A549 (cell line): ENCODE data around the gene AQP6. TPM values are rescaled to one million over a fixed set of nuclear protein-coding genes. Genes with fewer than 3 reads are reported as not detected.

Experiments used
- ATAC-seq, 2 experiments: fragments of 200-7000 bp in 1 of 2; fragments of >200 bp in 1 of 2; cut with Nextera tagmentation in 1 of 2; cut with Tn5 transposase in 1 of 2; 3 replicates each; pipeline versions ENCODE4 v1.8.0 to v1.9.1; 2018 to 2020; ENCODE audit warnings: mild to moderate bottlenecking in 1 of 2, moderate library complexity in 1 of 2
- CTCF ChIA-PET: fragments of 300-600 bp; sonication (Branson Sonifier 250); formaldehyde crosslinking; extraction: SDS; loops from one replicate; lab custom pipeline; 2021; ENCODE audit warnings: antibody characterized with exemption, inconsistent platforms; lab: Yijun Ruan, JAX
- POLR2A ChIA-PET: fragments of 350-600 bp; formaldehyde crosslinking; extraction: SDS; loops from one replicate; lab custom pipeline; 2021; ENCODE audit warnings: antibody characterized with exemption, inconsistent platforms; lab: Yijun Ruan, JAX
- DNase-seq, 2 experiments: peaks; one replicate each; pipeline versions ENCODE4 v3.0.0 to v3.0.0-alpha.2; 2011 to 2016; ENCODE audit warnings: low read depth in 1 of 2, low spot score in 1 of 2
- FAIRE-seq: peaks from 2 replicates; lab custom pipeline; 2011; peaks lifted over from hg19 to GRCh38; lab: Jason Lieb, UNC
- H3K27ac ChIP-seq, 2 experiments: fragments of >200 bp; sonication (Bioruptor Twin); formaldehyde crosslinking; 3 replicates each; pipeline ENCODE4 v1.5.1; 2016 to 2017
- H3K4me1 ChIP-seq: fragments of >200 bp; sonication (Bioruptor Twin); formaldehyde crosslinking; 3 replicates; pipeline ENCODE4 v1.6.1; 2016
- H3K4me2 ChIP-seq: fragments of >200 bp; sonication (Bioruptor Twin); formaldehyde crosslinking; 3 replicates; pipeline ENCODE4 v1.6.1; 2016
- H3K4me3 ChIP-seq: fragments of >200 bp; sonication (Bioruptor Twin); formaldehyde crosslinking; 3 replicates; pipeline ENCODE4 v1.5.1; 2016
- H3K9me3 ChIP-seq: fragments of >200 bp; sonication (Bioruptor Twin); formaldehyde crosslinking; 3 replicates; pipeline ENCODE4 v1.6.1; 2016
- ATOH8 ChIP-seq: fragments of 250-450 bp; sonication (Bioruptor Pico); IDR thresholded peaks from 2 replicates; pipeline ENCODE4 v1.5.0; 2020; ENCODE audit warnings: low read depth, mild to moderate bottlenecking, moderate library complexity
- BCL3 ChIP-seq: fragments of >200 bp; sonication (Bioruptor Twin); formaldehyde crosslinking; IDR thresholded peaks from 3 replicates; pipeline ENCODE4 v1.6.1; 2016
- CTCF ChIP-seq: fragments of >200 bp; sonication (Bioruptor Twin); formaldehyde crosslinking; IDR thresholded peaks from 3 replicates; pipeline ENCODE4 v1.5.1; 2016
- EHF ChIP-seq: fragments of 250-450 bp; sonication (Bioruptor Pico); IDR thresholded peaks from 2 replicates; pipeline ENCODE4 v1.5.0; 2020; ENCODE audit warnings: mild to moderate bottlenecking
- EHMT2 ChIP-seq: fragments of 200-600 bp; sonication (generic); IDR thresholded peaks from 2 replicates; pipeline ENCODE4 v1.6.1; 2016; ENCODE audit warnings: antibody characterized with exemption, low read depth, mild to moderate bottlenecking, moderate library complexity
- EP300 ChIP-seq, 2 experiments: fragments of >200 bp; sonication (Bioruptor Twin); formaldehyde crosslinking; IDR thresholded peaks; 2 replicates in 1 of 2; 3 replicates in 1 of 2; pipeline ENCODE4 v1.6.1; 2016 to 2017
- ESRRA ChIP-seq: fragments of 150-350 bp; IDR thresholded peaks from 2 replicates; pipeline ENCODE4 v1.6.1; 2014; ENCODE audit warnings: mild to moderate bottlenecking, low read length, borderline replicate concordance
- FOSB ChIP-seq: fragments of 250-450 bp; sonication (Bioruptor Pico); IDR thresholded peaks from 2 replicates; pipeline ENCODE4 v1.5.0; 2020; ENCODE audit warnings: mild to moderate bottlenecking, moderate library complexity
- FOSL2 ChIP-seq, 2 experiments: fragments of 450-650 bp in 1 of 2; fragments of >200 bp in 1 of 2; sonication (Bioruptor Twin) in 1 of 2; formaldehyde crosslinking; IDR thresholded peaks; 2 replicates each; pipeline versions ENCODE4 v1.5.0 to v1.6.1; 2016 to 2020; ENCODE audit warnings: mild to moderate bottlenecking in 1 of 2, moderate library complexity in 1 of 2
- FOXS1 ChIP-seq: fragments of 250-450 bp; sonication (Bioruptor Pico); IDR thresholded peaks from 2 replicates; pipeline ENCODE4 v1.5.0; 2020; ENCODE audit warnings: mild to moderate bottlenecking, moderate library complexity
- HES2 ChIP-seq: fragments of >200 bp; sonication (Bioruptor Twin); formaldehyde crosslinking; IDR thresholded peaks from 2 replicates; pipeline ENCODE4 v1.6.1; 2016
- HOXB13 ChIP-seq: fragments of 250-450 bp; sonication (Bioruptor Pico); IDR thresholded peaks from 2 replicates; pipeline ENCODE4 v1.5.0; 2020; ENCODE audit warnings: low read depth, mild to moderate bottlenecking, moderate library complexity
- HOXB5 ChIP-seq: fragments of 250-450 bp; sonication (Bioruptor Pico); IDR thresholded peaks from 2 replicates; pipeline ENCODE4 v1.5.0; 2020; ENCODE audit warnings: mild to moderate bottlenecking, moderate library complexity
- KDM5A ChIP-seq: fragments of 200-600 bp; sonication (generic); IDR thresholded peaks from 2 replicates; pipeline ENCODE4 v1.6.1; 2016; ENCODE audit warnings: antibody characterized with exemption, mild to moderate bottlenecking
- MAZ ChIP-seq: fragments of 150-350 bp; IDR thresholded peaks from 2 replicates; pipeline ENCODE4 v1.6.1; 2014; ENCODE audit warnings: antibody characterized with exemption, low read depth, low read length, borderline replicate concordance
- NFE2L2 ChIP-seq: fragments of 150-350 bp; conservative IDR thresholded peaks from 2 replicates; pipeline ENCODE4 v1.6.1; 2014; ENCODE audit warnings: low read length
- POLR2AphosphoS2 ChIP-seq: conservative IDR thresholded peaks from 2 replicates; pipeline ENCODE4 v1.6.1; 2012; ENCODE audit warnings: low read length, improper control_type of control experiment, inconsistent platforms
- RCOR1 ChIP-seq: fragments of 150-350 bp; IDR thresholded peaks from 2 replicates; pipeline ENCODE4 v1.6.1; 2014; ENCODE audit warnings: antibody characterized with exemption, low read length, low read depth
- SMC3 ChIP-seq: fragments of >200 bp; sonication (Bioruptor Twin); formaldehyde crosslinking; IDR thresholded peaks from 3 replicates; pipeline ENCODE4 v1.6.1; 2018; ENCODE audit warnings: inconsistent platforms
- TP53 ChIP-seq: fragments of 250-450 bp; sonication (Bioruptor Pico); IDR thresholded peaks from 2 replicates; pipeline ENCODE4 v1.5.0; 2021; ENCODE audit warnings: mild to moderate bottlenecking, moderate library complexity
- ZFP36 ChIP-seq: fragments of 450-650 bp; IDR thresholded peaks from 2 replicates; pipeline ENCODE4 v1.6.1; 2014; ENCODE audit warnings: borderline replicate concordance; ENCODE audit not compliant: partially characterized antibody
- ZNF302 ChIP-seq: fragments of 250-450 bp; sonication (Bioruptor Pico); IDR thresholded peaks from 2 replicates; pipeline ENCODE4 v1.9.0; 2021; ENCODE audit warnings: inconsistent platforms, mild to moderate bottlenecking, moderate library complexity
- ZSCAN20 ChIP-seq: fragments of 250-450 bp; sonication (Bioruptor Pico); IDR thresholded peaks from 2 replicates; pipeline ENCODE4 v1.8.0; 2022; ENCODE audit warnings: mild to moderate bottlenecking, moderate library complexity
- WGBS: methylation state at CpG from one replicate; pipeline ENCODE4 v1.1.6; 2017; ENCODE audit errors: missing lambda C conversion rate; 5-methylcytosine and 5-hydroxymethylcytosine counted together
- polyA plus RNA-seq, 4 experiments: library from polyadenylated mRNA; depleted of rRNA in 3 of 4; stranded (reverse); fragments of >200 nt; fragmentation: RNase III in 1 of 4; extraction: RNeasy Plus Mini Kit Qiagen cat#74134 plus additional on column Dnase treatment in 1 of 4; gene quantifications; 2 replicates in 3 of 4; 3 replicates in 1 of 4; pipeline ENCODE4 v1.2.3, GENCODE V29; 2011 to 2017
- TF ChIP-seq, protein P1 (sequence below): IDR thresholded peaks from 2 replicates; pipeline ENCODE4 v1.6.1; 2012
- TF ChIP-seq, protein P2 (sequence below): IDR thresholded peaks from 2 replicates; pipeline ENCODE4 v1.6.1; 2012
- TF ChIP-seq, protein P3 (sequence below): IDR thresholded peaks from 2 replicates; pipeline ENCODE4 v1.6.1; 2012; ENCODE audit warnings: low read depth, borderline replicate concordance
- TF ChIP-seq, protein P4 (sequence below): fragments of 150-350 bp; IDR thresholded peaks from 2 replicates; pipeline ENCODE4 v1.6.1; 2014; ENCODE audit warnings: low read depth, mild to moderate bottlenecking, low read length

Gene AQP6
- polyA plus RNA-seq, 2 of the 4 experiments (the other 2 are of a cell fraction) = 0.05 TPM; not detected in 1

- Histone ChIP-seq H3K4me2 (peak overlapping the region; percentile 98), H3K4me3 (no peak overlapping the region), H3K9me3 (no peaks in the 10 kb centered on the region), H3K27ac (peak overlapping the region in 1 of 2 experiments; percentile 85; a peak in 3 of 6 replicates), H3K4me1 (peaks cover 16% of the 10 kb centered on the region)
- TF ChIP-seq, protein P1, sequence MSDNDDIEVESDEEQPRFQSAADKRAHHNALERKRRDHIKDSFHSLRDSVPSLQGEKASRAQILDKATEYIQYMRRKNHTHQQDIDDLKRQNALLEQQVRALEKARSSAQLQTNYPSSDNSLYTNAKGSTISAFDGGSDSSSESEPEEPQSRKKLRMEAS = no peak
- TF ChIP-seq ZFP36 (no peak), MAZ (no peak), FOXS1 (no peak), HES2 (no peak), HOXB13 (no peak), EHMT2 (no peak), ZSCAN20 (CRISPR knock-in tag) (no peak), TP53 (CRISPR knock-in tag) (no peak), ATOH8 (CRISPR knock-in tag) (no peak), RCOR1 (no peak), FOSB (no peak), FOSL2 (IDR thresholded peaks at IDR 0.05) (no peak), FOSL2 (CRISPR knock-in tag; IDR thresholded peaks at IDR 0.05) (no peak)
- TF ChIP-seq, protein P2, sequence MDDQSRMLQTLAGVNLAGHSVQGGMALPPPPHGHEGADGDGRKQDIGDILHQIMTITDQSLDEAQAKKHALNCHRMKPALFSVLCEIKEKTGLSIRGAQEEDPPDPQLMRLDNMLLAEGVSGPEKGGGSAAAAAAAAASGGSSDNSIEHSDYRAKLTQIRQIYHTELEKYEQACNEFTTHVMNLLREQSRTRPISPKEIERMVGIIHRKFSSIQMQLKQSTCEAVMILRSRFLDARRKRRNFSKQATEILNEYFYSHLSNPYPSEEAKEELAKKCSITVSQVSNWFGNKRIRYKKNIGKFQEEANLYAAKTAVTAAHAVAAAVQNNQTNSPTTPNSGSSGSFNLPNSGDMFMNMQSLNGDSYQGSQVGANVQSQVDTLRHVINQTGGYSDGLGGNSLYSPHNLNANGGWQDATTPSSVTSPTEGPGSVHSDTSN = no peak
- DNase-seq (no peak), FAIRE-seq (no peak), ATAC-seq (peak; percentile 3; a peak in 4 of 6 replicates)
- ChIA-PET CTCF (interaction anchor here (0.6 to 29.8 kb wide), 68 partner anchors 8 to 381 kb away, joined by 3 to 708 read pairs (median 6); partner anchors contain the start of genes AQP2, ASIC1, CERS5 and COX14), POLR2A (interaction anchor here (1.1 to 1.4 kb wide), 3 partner anchors 21 to 118 kb away, joined by 3 to 6 read pairs (median 3); partner anchors contain the start of gene SMARCD1)
- WGBS = 21% methylated on average over 16 of the region's 16 CpGs
These were observed 6.2 kb upstream of the AQP6 start for GRCh38 chr12:49966511-49967041.

DNA sequence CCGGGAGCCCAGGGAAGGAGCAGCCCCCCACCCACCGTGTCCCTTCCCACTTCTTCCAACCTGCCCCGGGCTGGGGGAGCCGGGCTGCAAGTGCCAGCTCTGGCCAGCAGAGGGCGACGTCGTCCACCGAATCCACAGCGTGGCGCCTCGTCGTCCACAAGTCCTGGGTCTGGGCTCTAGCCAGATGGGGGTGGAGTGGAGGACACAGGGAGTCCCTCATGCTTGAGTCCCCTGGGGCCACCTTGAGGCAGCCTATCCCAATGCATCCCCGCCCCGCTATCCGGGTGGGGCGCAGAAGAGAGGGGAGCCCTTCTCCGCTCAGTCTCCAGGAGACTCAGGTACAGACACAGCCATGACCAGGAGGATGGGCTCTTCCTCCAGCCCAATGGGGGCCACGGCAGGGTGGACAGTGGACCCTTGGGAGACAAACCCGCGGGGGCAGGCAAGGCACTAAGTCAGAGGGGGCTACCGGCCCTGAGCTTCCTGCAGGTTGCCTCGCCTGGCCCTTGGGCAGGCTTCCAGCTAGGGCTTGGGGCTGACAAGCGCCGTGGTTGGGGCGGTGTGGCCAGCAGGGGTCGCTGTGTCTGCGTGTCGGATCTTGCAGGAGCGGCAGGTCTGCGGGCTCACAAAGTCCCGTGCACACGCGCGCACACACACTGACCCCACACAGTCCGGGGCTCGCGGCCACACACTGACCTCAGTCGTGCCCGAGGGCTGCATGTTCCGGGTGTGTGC, 5.5 kb upstream of the AQP6 start:
- peak overlapping the region; percentile 49 for H3K4me3 ChIP-seq
- peak; percentile 76 to 87 for ATAC-seq
- no peaks in the 10 kb centered on the region for H3K9me3 ChIP-seq
- H3K4me2 ChIP-seq = peak overlapping the region; percentile 98
- POLR2A ChIA-PET = interaction anchor here (0.6 to 1.4 kb wide), 4 partner anchors 22 to 677 kb away, joined by 3 to 6 read pairs (median 3); partner anchors contain the start of gene SMARCD1
- WGBS = 4% methylated on average over 21 of the region's 40 CpGs
- DNase-seq = peak; percentile 91 to 93
- FAIRE-seq = peak; percentile 95
- H3K27ac ChIP-seq = peak overlapping the region; percentile 77 to 85
- peaks cover 16% of the 10 kb centered on the region for H3K4me1 ChIP-seq
- CTCF ChIA-PET = interaction anchor here (0.5 to 29.8 kb wide), 86 partner anchors 11 to 498 kb away, joined by 3 to 708 read pairs (median 5); partner anchors contain the start of genes AQP2, ASIC1, CERS5 and COX14
- TF ChIP-seq, protein P3, sequence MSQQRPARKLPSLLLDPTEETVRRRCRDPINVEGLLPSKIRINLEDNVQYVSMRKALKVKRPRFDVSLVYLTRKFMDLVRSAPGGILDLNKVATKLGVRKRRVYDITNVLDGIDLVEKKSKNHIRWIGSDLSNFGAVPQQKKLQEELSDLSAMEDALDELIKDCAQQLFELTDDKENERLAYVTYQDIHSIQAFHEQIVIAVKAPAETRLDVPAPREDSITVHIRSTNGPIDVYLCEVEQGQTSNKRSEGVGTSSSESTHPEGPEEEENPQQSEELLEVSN = peak; percentile 33; the same call in 1 of the 2 replicates
- TF ChIP-seq NFE2L2 = no peak
- no peak for TF ChIP-seq POLR2AphosphoS2
- no peak for TF ChIP-seq ZNF302 (CRISPR knock-in tag)
- peak; percentile 59; the same call in 1 of the 2 replicates for TF ChIP-seq KDM5A
- peak; percentile 79 for TF ChIP-seq CTCF
- TF ChIP-seq SMC3 = peak; percentile 66
- TF ChIP-seq ESRRA = 0 out of 2 replicates have a peak, but pooled peaks have one; percentile 2
- TF ChIP-seq, protein P1 = peak; percentile 68
- 0 out of 2 replicates have a peak, but pooled peaks have one; percentile 60 for TF ChIP-seq HOXB5
- no peak for TF ChIP-seq EP300 (IDR thresholded peaks at IDR 0.05)
- TF ChIP-seq, protein P4, sequence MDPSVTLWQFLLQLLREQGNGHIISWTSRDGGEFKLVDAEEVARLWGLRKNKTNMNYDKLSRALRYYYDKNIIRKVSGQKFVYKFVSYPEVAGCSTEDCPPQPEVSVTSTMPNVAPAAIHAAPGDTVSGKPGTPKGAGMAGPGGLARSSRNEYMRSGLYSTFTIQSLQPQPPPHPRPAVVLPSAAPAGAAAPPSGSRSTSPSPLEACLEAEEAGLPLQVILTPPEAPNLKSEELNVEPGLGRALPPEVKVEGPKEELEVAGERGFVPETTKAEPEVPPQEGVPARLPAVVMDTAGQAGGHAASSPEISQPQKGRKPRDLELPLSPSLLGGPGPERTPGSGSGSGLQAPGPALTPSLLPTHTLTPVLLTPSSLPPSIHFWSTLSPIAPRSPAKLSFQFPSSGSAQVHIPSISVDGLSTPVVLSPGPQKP = no peak
- no peak for TF ChIP-seq EHF (CRISPR knock-in tag)
- no peak for TF ChIP-seq BCL3
- no peak for TF ChIP-seq EHMT2
